ENCODE results near the gene ACOXL. TPM values are rescaled to one million over a fixed set of nuclear protein-coding genes. Genes with fewer than 3 reads are reported as not detected.

The ACOXL gene
- total and polyA plus RNA-seq, 8 donors: 4.7 to 30.3 (median 8.3) TPM

DNA sequence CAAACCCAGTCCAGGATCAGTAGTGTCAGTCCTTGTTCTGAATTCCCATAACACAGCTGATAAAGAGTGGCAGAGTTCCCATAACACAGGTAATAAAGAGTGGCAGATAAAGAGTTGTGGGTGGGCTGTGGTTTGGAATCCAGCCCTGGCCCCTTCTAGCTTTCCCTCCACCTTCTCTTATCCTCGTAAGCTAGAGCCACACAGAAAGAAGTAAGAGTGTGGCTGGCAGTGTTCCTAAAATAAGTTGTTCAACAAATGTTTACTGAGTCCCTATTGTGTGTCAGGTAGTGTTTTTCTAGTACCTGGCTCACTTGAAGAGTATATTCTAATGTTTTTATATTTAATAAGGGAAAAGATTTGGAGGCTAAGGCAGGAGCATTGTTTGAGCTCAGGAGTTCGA lies 323.4 kb downstream of the ACOXL start:
- H3K27ac ChIP-seq: no peak overlapping the region
- intact Hi-C loops (cut with DNase I): no loop called here
- H3K4me1 ChIP-seq: no peaks in the 10 kb centered on the region
- H3K36me3 ChIP-seq: no peaks in the 10 kb centered on the region
- H3K4me3 ChIP-seq: no peak overlapping the region
- no peaks in the 10 kb centered on the region for H3K9me3 ChIP-seq
- ATAC-seq (peak; percentile 63), DNase-seq (no peak)
- H3K27me3 ChIP-seq: no peaks in the 10 kb centered on the region
- TF ChIP-seq, protein P1, sequence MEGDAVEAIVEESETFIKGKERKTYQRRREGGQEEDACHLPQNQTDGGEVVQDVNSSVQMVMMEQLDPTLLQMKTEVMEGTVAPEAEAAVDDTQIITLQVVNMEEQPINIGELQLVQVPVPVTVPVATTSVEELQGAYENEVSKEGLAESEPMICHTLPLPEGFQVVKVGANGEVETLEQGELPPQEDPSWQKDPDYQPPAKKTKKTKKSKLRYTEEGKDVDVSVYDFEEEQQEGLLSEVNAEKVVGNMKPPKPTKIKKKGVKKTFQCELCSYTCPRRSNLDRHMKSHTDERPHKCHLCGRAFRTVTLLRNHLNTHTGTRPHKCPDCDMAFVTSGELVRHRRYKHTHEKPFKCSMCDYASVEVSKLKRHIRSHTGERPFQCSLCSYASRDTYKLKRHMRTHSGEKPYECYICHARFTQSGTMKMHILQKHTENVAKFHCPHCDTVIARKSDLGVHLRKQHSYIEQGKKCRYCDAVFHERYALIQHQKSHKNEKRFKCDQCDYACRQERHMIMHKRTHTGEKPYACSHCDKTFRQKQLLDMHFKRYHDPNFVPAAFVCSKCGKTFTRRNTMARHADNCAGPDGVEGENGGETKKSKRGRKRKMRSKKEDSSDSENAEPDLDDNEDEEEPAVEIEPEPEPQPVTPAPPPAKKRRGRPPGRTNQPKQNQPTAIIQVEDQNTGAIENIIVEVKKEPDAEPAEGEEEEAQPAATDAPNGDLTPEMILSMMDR (IDR thresholded peaks at IDR 0.05): no peak

DNA sequence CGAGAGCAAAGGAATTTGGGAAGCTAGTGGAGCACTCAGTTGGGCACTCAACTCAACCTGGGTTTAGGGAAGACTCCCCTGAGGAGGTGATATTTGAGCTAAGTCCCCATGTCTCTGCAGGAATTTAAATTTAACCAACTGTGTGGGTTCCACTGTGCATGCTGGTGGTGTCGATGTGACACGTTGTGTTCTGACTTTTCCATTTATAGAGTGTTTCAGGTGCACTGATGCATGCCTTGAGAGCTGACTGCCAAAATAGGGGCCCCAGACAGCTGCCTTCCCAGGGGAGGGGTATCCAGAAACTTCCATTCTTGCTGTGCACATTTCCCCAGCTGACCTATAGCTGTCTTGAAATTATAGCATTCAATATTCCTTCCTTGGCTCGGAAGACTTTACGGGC lies 324.7 kb downstream of the ACOXL start:
- TF ChIP-seq, protein P1 (IDR thresholded peaks at IDR 0.05): no peak
- no peak for DNase-seq
- ATAC-seq: no peak
- Histone ChIP-seq H3K4me1 (no peaks in the 10 kb centered on the region), H3K27ac (no peak overlapping the region), H3K4me3 (no peak overlapping the region), H3K27me3 (no peaks in the 10 kb centered on the region), H3K9me3 (no peaks in the 10 kb centered on the region), H3K36me3 (no peaks in the 10 kb centered on the region)
- intact Hi-C loops (cut with DNase I): no loop called here

DNA sequence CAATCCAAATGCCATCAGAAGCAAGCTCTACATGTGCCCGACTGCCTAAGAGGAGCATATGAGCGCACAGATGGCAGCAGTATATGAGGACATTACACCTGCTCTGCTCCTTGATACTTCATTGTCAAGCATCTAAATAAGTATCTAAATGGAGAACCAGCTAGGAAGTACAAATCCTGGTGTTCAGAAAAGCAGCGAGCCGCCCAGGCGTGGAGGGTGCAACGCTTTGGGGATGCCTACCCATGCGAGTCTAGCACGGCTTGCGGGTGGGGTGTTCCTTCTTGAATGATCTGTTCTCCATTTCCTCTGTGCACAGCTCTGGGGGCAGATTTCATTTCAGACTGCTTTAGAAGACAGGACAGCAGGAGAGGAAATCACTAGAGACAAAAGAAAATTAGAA lies 325.3 kb downstream of the ACOXL start:
- Histone ChIP-seq H3K27ac (no peak overlapping the region), H3K4me1 (no peaks in the 10 kb centered on the region), H3K4me3 (no peak overlapping the region), H3K27me3 (no peaks in the 10 kb centered on the region), H3K36me3 (no peaks in the 10 kb centered on the region), H3K9me3 (no peaks in the 10 kb centered on the region)
- ATAC-seq: no peak
- intact Hi-C loops (cut with DNase I): no loop called here
- DNase-seq: no peak
- TF ChIP-seq, protein P1 (IDR thresholded peaks at IDR 0.05): no peak

DNA sequence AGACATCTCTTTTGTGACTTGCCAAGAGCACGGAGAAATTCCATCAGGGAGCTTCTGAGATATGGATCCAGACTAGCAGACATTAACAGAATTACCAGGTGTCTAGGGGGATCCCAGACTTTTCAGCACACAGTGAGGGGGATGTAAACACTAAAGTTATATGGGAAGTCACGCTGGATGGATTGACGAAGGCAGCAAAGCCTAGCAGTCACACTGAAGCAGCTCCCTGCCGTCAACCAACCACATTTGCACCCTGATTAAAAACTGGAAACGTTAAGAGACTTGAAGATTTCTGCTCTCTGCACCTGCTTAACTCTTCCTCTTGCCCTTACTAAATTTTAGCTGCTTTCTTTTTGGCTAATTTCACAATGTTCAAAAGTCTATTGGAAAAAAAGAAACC lies 325.9 kb downstream of the ACOXL start:
- no peak for DNase-seq
- ATAC-seq: no peak
- Histone ChIP-seq H3K27me3 (no peaks in the 10 kb centered on the region), H3K27ac (no peak overlapping the region), H3K9me3 (no peaks in the 10 kb centered on the region), H3K36me3 (no peaks in the 10 kb centered on the region), H3K4me3 (no peak overlapping the region), H3K4me1 (no peaks in the 10 kb centered on the region)
- intact Hi-C loops (cut with DNase I): no loop called here
- TF ChIP-seq, protein P1 (IDR thresholded peaks at IDR 0.05): no peak

DNA sequence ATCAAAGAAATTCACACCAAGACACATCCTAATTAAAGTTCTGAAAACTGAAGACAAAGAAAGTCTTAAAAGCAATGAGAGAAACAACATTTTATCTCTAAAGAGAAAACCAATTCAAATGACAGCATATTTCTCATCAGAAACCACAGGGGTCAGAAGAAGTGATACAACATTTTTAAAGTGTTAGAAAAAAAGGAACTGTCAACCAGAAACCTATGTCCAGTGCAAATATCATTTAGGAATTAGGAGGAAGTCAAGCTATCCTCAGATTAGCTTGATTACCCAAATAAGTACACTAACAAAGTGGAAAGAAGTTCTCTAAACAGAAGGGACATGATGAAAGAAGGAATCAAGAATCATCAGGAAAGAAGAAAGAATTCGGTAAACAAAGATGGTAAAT lies 328.8 kb downstream of the ACOXL start:
- TF ChIP-seq, protein P1 (IDR thresholded peaks at IDR 0.05): no peak
- Histone ChIP-seq H3K4me1 (no peaks in the 10 kb centered on the region), H3K4me3 (no peak overlapping the region), H3K27ac (no peak overlapping the region), H3K9me3 (no peaks in the 10 kb centered on the region), H3K27me3 (no peaks in the 10 kb centered on the region), H3K36me3 (no peaks in the 10 kb centered on the region)
- intact Hi-C loops (cut with DNase I): no loop called here
- ATAC-seq (no peak), DNase-seq (no peak)

All from left lung (tissue), 10 donors.